NT2/D1 (cell line): ENCODE measurements around the gene PIGS.

Source experiments
- SUZ12 ChIP-seq: IDR thresholded peaks from 2 replicates; pipeline ENCODE4 v1.6.1; 2011; ENCODE audit not compliant: insufficient read length, insufficient read depth; ENCODE audit errors: extremely low read depth
- YY1 ChIP-seq: IDR thresholded peaks from 2 replicates; pipeline ENCODE4 v1.6.1; 2011; ENCODE audit not compliant: insufficient read length, insufficient read depth
- ZNF274 ChIP-seq: IDR thresholded peaks from 2 replicates; pipeline ENCODE4 v1.6.1; 2011; ENCODE audit warnings: mild to moderate bottlenecking, low read depth, low read length

DNA sequence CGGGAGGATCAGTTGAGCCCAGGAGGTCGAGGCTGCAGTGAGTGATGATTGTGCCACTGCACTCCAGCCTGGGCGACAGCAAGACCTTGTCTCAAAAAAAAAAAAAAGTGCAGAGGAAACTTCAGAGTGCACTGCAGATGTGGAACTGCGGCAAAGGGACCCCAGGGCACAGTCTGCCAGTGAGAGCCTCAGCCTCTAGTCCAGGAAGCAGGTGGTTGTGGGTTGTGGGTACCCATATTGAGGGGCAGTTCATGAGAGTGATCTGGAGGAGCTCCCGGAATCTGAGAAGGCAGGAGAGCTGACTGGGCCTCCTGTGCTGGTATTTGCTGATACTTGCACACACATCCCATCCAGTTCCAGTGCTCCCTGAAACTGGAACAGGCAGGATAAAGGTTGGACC, 52.1 kb downstream of the PIGS start:
- TF ChIP-seq YY1 (no peak), ZNF274 (no peak), SUZ12 (no peak)
